ENCODE measurements around the gene PTPRCAP. TPM values are rescaled to one million over a fixed set of nuclear protein-coding genes. Genes with fewer than 3 reads are reported as not detected.
"Not testable (repeated sequence)": the region's sequence is repeated elsewhere in the genome, so short reads cannot be mapped to it uniquely, and the experiment has no call there.

Gene PTPRCAP
- total RNA-seq, 2 donors from 2014 or later = 94.5 to 119 TPM

DNA sequence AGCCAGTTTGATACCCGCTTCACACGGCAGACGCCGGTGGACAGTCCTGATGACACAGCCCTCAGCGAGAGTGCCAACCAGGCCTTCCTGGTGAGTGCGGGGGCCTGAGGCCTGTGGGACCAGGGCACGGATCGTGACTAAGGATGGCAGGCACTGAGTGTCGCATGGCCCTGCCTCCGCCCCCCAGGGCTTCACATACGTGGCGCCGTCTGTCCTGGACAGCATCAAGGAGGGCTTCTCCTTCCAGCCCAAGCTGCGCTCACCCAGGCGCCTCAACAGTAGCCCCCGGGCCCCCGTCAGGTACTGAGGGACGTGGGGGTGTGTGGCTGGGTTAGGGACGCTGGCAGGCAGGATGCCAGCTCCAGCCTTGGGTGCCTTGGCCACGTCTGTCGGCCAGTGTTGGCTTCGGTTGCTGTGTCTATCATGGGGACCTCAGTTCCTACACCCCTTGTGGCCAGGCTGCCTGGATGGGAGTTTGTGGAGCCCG is 3.0 kb downstream of the PTPRCAP start:
- DNase-seq = no peak
- Mint-ChIP-seq H3K36me3 (ENCODE audit: insufficient read depth in 2 of 2) (peaks cover 8 to 23% of the 10 kb centered on the region in 2 donors), H3K4me1 (ENCODE audit: low read depth) (peaks cover 68% of the 10 kb centered on the region), H3K4me3 (peak overlapping the region; percentile 62 to 97), H3K27ac (peak overlapping the region; percentile 61), H3K27me3 (ENCODE audit: low read depth) (no peaks in the 10 kb centered on the region), H3K9me3 (no peaks in the 10 kb centered on the region)
- no peak for ATAC-seq (replicated peaks in 1 of 2)

DNA sequence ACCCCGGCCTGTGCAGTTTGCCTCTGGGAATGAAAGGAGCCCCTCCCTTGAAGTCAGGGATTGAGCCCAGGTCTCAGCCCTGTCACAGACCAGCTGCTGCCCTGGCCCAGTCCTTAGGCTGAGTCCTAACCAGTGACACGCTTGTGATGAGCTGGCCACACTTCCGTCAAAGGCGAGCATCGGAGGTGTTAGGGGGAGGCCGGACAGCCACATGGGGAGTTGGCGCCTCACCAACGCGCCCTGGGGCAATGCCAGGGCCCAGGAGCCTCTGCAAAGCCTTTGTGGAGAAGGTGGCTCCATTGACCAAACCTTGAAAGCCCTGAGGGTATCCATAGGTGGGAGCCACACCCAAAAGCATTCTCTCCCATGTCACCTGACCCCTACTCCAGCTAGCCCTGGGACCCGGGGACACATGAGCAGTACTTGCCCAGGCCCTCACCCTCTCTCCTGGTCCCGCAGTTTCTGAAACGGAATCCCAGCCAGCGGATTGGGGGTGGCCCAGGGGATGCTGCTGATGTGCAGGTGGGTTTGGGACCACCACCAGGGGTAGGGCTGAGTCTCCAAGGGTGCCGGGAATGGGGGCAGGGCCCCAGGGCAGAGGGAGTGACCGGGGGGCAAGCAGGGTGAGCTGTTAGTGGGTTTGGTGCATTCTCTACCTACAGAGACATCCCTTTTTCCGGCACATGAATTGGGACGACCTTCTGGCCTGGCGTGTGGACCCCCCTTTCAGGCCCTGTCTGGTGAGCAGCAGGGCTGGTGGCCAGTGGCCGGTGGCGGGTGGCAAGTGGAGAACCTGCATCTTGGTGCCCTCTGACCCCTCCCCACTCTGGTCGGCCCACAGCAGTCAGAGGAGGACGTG is 3.7 kb downstream of the PTPRCAP start:
- H3K9me3 Mint-ChIP-seq = no peaks in the 10 kb centered on the region
- peaks cover 64% of the 10 kb centered on the region for H3K4me1 Mint-ChIP-seq (ENCODE audit: low read depth)
- DNase-seq = no peak
- H3K36me3 Mint-ChIP-seq (ENCODE audit: insufficient read depth in 2 of 2) = peaks cover 8 to 21% of the 10 kb centered on the region in 2 donors
- peak overlapping the region; percentile 82 for H3K27ac Mint-ChIP-seq
- H3K4me3 Mint-ChIP-seq = peak overlapping the region; percentile 62 to 97
- no peaks in the 10 kb centered on the region for H3K27me3 Mint-ChIP-seq (ENCODE audit: low read depth)
- no peak for ATAC-seq (replicated peaks in 1 of 2)

DNA sequence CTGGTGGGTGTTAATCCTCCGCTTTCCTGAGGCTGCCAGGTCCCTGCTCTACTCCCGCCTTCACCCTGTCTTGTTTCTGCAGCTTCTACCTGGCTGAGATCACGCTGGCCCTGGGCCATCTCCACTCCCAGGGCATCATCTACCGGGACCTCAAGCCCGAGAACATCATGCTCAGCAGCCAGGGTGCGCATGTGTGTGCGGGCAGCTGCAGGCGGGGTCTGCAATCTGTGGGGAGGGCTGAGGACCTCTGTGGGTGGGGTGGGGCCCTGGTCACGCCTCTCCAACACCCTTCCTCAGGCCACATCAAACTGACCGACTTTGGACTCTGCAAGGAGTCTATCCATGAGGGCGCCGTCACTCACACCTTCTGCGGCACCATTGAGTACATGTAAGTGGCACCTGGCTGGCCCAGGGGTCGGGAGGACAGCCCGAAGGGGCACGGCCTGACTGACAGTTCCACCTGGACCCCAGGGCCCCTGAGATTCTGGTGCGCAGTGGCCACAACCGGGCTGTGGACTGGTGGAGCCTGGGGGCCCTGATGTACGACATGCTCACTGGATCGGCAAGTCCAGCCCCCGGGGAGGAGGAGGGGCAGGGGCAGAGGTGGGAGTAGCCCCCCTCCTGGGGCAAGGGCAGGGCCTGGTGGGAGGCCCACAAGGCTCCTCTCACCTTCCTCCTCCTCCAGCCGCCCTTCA is 4.7 kb downstream of the PTPRCAP start:
- no peaks in the 10 kb centered on the region for H3K27me3 Mint-ChIP-seq (ENCODE audit: low read depth)
- no peak for ATAC-seq (replicated peaks in 1 of 2)
- peaks cover 62% of the 10 kb centered on the region for H3K4me1 Mint-ChIP-seq (ENCODE audit: low read depth)
- H3K27ac Mint-ChIP-seq = peak overlapping the region; percentile 82
- H3K36me3 Mint-ChIP-seq (ENCODE audit: insufficient read depth in 2 of 2) = peaks cover 8 to 19% of the 10 kb centered on the region in 2 donors
- H3K9me3 Mint-ChIP-seq = no peaks in the 10 kb centered on the region
- DNase-seq = no peak
- no peak overlapping the region for H3K4me3 Mint-ChIP-seq

DNA sequence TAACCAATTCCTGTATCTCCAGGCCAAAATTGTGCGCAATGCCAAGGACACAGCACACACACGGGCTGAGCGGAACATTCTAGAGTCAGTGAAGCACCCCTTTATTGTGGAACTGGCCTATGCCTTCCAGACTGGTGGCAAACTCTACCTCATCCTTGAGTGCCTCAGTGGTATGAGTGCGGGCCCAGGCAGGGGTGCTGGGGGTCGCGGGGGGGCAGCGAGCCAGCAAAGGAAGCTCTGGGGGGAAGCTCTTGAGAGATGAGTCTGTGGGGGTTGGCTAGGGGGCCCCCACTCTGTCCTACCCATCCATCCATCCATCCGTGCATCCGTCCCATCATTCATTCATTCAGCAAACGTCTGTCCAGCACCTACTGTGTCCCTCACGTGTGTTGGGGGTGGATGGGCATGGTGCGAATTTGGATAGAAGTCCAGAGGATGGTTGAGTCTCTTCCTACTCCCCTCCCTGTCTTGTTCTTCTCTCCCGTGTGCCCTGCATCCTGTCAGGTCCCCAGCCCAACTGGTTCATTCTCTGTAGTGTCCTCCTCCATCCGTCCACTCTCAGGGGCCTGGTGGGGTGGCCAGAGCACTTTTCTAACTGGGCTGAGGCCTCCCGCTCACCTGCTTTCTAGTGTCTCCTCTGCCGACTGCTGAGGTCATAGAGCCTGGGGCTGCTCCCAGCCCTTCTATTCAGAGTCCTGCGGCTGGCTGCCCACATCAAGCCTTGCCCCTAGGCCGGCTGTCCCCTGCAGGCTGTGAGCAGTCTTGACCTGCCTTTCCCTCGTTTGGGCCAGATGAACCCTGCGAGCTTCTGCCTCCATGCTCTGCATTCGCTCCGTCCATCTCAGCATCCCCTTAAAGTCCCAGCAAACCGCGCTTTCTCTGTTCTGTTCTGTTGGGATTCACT is 5.9 kb downstream of the PTPRCAP start:
- peaks cover 70% of the 10 kb centered on the region for H3K4me1 Mint-ChIP-seq (ENCODE audit: low read depth)
- H3K4me3 Mint-ChIP-seq = peak overlapping the region in 1 of 2 donors; percentile 5
- H3K27ac Mint-ChIP-seq = peak overlapping the region; percentile 69
- DNase-seq (no peak), ATAC-seq (replicated peaks in 1 of 2) (no peak)
- H3K9me3 Mint-ChIP-seq = no peaks in the 10 kb centered on the region
- H3K27me3 Mint-ChIP-seq (ENCODE audit: low read depth) = no peaks in the 10 kb centered on the region
- H3K36me3 Mint-ChIP-seq (ENCODE audit: insufficient read depth in 2 of 2) = peaks cover 7 to 16% of the 10 kb centered on the region in 2 donors

DNA sequence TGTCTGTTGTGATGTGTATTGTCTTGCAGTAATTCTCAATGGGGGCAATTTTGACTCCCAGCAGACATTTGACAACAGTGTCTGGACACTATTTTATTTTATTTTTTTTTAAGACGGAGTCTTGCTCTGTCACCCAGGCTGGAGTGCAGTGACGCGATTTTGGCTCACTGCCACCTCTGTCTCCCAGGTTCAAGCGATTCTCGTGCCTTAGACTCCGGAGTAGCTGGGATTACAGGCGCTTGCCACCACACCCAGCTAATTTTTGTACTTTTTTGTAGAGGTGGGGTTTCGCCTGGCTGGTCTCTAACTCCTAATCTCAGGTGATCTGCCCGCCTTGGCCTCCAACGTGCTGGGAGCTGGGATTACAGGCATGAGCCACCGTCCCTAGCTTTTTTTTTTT is 7.8 kb downstream of the PTPRCAP start:
- DNase-seq = no peak
- Mint-ChIP-seq H3K27ac (peak overlapping the region; percentile 65), H3K4me1 (ENCODE audit: low read depth) (peaks cover 61% of the 10 kb centered on the region), H3K9me3 (no peaks in the 10 kb centered on the region), H3K27me3 (ENCODE audit: low read depth) (no peaks in the 10 kb centered on the region), H3K36me3 (ENCODE audit: insufficient read depth in 2 of 2) (peaks cover 0 to 8% of the 10 kb centered on the region in 2 donors), H3K4me3 (peak overlapping the region; percentile 91 to 99)
- no peak for ATAC-seq (replicated peaks in 1 of 2)

DNA sequence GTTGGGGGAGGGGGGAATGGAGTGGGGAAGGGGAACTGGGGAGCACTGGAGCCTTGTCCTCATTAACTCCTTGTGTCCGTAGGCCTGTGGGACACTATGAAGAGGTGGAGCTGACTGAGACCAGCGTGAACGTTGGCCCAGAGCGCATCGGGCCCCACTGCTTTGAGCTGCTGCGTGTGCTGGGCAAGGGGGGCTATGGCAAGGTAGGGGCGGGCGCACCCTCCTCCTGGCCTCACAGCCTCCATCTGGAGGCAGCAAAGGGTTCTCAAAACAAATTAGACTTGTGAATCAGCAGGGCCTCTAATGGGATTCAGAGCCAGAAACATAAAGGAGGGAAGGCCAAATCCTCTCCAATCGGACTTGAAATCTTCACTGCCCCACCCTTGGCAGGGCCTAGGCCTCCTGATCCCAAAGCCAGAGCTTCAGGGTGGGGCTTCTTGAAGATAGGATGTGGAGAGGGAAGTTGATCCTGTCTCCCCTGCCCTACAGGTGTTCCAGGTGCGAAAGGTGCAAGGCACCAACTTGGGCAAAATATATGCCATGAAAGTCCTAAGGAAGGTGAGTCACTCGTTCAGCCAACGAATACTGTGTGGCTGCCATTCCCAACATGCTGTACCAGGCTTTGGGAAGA is 8.3 kb downstream of the PTPRCAP start:
- DNase-seq (peak in 1 of 2 donors; percentile 8), ATAC-seq (replicated peaks in 1 of 2) (no peak)
- peaks cover 58% of the 10 kb centered on the region for H3K4me1 Mint-ChIP-seq (ENCODE audit: low read depth)
- no peaks in the 10 kb centered on the region for H3K27me3 Mint-ChIP-seq (ENCODE audit: low read depth)
- H3K9me3 Mint-ChIP-seq = no peaks in the 10 kb centered on the region
- peak overlapping the region; percentile 89 for H3K27ac Mint-ChIP-seq
- peak overlapping the region; percentile 91 to 99 for H3K4me3 Mint-ChIP-seq
- peaks cover 0 to 7% of the 10 kb centered on the region in 2 donors for H3K36me3 Mint-ChIP-seq (ENCODE audit: insufficient read depth in 2 of 2)

DNA sequence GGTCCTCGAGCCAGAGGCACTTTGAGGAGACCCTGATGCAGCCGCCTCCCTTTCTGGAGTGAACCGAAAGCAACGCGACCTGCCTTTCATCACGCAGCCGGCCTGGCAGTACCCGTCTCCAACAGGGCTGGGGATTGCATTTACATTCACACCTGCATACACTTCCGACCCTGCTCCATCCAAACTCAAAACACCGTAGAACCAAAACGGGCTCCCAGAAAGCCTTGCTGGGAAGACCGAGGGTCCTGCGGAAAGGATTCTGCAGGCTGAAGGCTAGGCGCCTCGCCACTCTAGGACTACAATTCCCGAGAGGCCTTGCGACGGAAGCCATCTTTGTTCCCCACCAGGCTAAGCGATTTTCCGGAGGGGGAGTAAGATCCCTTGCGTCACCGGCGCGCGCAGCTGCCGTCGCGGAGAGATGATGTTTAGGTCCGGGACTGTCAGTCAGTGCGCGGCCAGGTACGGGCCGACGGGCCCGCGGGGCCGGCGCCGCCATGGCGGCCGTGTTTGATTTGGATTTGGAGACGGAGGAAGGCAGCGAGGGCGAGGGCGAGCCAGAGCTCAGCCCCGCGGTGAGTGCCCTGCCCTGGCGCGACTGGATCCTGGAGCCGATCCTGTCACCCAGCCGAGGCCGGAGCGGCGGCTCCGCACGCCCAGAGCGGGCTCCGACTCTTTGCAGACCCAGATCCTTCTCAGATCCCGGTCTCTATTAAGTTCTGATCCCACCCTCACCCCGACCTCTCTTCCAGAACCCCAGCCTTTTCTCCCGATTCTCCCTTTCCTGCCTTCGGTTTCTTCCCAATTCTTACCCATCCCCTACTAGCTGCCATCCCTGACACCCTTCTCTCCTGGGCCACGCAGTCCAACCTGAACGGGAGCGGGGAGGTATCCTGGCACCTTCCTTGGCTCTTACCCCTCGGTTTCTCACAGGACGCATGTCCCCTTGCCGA is 9.2 kb downstream of the PTPRCAP start, which contains the start of gene RPS6KB2:
RPS6KB2 (plus strand) TSS at position 443 of the 950 bp plus-strand sequence; CDS start at position 495, 52 bp downstream.
- H3K36me3 Mint-ChIP-seq (ENCODE audit: insufficient read depth in 2 of 2) = peaks cover 0 to 7% of the 10 kb centered on the region in 2 donors
- peak; percentile 92 to 95 for ATAC-seq (replicated peaks in 1 of 2)
- H3K27me3 Mint-ChIP-seq (ENCODE audit: low read depth) = no peaks in the 10 kb centered on the region
- peaks cover 52% of the 10 kb centered on the region for H3K4me1 Mint-ChIP-seq (ENCODE audit: low read depth)
- H3K4me3 Mint-ChIP-seq = peak within 1 kb of the TSS; percentile 91 to 99
- H3K9me3 Mint-ChIP-seq = no peaks in the 10 kb centered on the region
- peak within 1 kb of the TSS; percentile 96 for H3K27ac Mint-ChIP-seq
- peak; percentile 99 for DNase-seq

DNA sequence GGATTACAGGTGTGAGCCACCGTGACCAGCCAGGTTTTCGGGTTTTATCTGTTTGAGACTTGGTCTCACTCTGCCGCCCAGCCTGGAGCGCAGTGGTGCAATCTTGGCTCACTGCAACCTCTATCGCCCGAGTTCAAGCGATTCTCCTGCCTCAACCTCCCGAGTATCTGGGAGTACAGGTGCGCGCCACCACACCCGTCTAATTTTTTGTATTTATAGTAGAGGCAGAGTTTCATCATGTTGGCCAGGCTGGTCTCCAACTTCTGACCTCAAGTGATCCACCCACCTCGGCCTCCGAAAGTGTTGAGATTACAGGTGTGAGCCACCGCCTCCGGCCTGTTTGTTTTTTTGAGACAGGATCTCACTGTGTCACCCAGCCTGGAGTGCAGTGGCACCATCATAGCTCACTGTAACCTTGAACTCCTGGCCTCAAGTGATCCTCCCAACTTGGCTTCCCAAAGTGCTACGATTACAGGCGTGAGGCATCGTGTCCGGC is 10.1 kb downstream of the PTPRCAP start:
- Mint-ChIP-seq H3K27ac (peak overlapping the region; percentile 96), H3K4me1 (ENCODE audit: low read depth) (peaks cover 50% of the 10 kb centered on the region), H3K4me3 (peak overlapping the region; percentile 91 to 99)
- not testable (repeated sequence) for H3K9me3 Mint-ChIP-seq; H3K27me3 Mint-ChIP-seq (ENCODE audit: low read depth); H3K36me3 Mint-ChIP-seq (ENCODE audit: insufficient read depth in 2 of 2)
- ATAC-seq (replicated peaks in 1 of 2) (peak in 1 of 2 donors; percentile 15), DNase-seq (peak in 1 of 2 donors; percentile 41)

DNA sequence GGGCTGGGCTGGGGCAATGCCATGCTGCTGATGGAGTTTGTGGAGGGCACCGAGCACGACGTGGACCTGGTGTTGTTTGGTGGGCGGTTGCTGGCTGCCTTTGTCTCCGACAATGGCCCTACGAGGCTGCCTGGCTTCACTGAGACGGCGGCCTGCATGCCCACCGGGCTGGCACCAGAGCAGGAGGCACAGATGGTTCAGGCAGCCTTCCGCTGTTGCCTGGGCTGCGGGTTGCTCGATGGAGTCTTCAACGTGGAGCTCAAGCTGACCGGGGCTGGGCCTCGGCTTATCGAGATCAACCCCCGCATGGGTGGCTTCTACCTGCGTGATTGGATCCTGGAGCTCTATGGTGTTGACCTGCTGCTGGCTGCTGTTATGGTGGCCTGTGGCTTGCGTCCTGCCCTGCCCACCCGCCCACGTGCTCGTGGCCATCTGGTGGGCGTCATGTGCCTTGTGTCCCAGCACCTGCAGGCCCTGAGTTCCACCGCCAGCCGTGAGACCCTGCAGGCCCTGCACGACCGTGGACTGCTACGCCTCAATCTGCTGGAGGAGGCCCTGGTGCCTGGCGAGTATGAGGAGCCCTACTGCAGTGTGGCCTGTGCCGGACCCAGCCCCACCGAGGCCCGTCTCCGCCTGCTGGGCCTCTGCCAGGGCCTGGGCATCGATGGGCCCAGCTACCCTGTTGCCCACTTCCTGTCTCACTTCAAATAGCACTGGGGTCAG is 13.4 kb downstream of the PTPRCAP start:
- H3K27ac Mint-ChIP-seq = no peak overlapping the region
- H3K4me3 Mint-ChIP-seq = no peak overlapping the region
- H3K4me1 Mint-ChIP-seq (ENCODE audit: low read depth) = peaks cover 42% of the 10 kb centered on the region
- ATAC-seq (replicated peaks in 1 of 2) (no peak), DNase-seq (no peak)
- no peaks in the 10 kb centered on the region for H3K36me3 Mint-ChIP-seq (ENCODE audit: insufficient read depth in 2 of 2)
- no peaks in the 10 kb centered on the region for H3K9me3 Mint-ChIP-seq
- no peaks in the 10 kb centered on the region for H3K27me3 Mint-ChIP-seq (ENCODE audit: low read depth)

DNA sequence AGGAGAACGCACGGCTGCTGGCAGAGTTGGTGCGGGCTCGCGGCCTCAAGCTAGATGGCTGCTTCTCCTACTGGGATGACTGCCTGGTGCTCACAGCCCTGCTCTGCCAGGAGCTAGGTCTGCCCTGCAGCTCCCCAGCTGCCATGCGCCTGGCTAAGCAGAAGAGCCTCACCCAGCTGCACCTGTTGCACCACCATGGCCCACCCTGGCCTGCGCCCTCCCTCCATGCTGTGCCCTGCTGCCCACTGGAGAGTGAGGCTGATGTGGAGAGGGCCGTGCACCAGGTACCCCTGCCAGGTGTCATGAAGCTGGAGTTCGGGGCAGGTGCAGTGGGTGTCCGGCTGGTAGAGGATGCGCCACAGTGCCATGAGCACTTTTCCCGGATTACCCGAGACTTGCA is 14.0 kb downstream of the PTPRCAP start:
- H3K36me3 Mint-ChIP-seq (ENCODE audit: insufficient read depth in 2 of 2) = no peaks in the 10 kb centered on the region
- H3K4me3 Mint-ChIP-seq = no peak overlapping the region
- DNase-seq = no peak
- H3K9me3 Mint-ChIP-seq = no peaks in the 10 kb centered on the region
- peaks cover 46% of the 10 kb centered on the region for H3K4me1 Mint-ChIP-seq (ENCODE audit: low read depth)
- no peak overlapping the region for H3K27ac Mint-ChIP-seq
- no peak for ATAC-seq (replicated peaks in 1 of 2)
- no peaks in the 10 kb centered on the region for H3K27me3 Mint-ChIP-seq (ENCODE audit: low read depth)

DNA sequence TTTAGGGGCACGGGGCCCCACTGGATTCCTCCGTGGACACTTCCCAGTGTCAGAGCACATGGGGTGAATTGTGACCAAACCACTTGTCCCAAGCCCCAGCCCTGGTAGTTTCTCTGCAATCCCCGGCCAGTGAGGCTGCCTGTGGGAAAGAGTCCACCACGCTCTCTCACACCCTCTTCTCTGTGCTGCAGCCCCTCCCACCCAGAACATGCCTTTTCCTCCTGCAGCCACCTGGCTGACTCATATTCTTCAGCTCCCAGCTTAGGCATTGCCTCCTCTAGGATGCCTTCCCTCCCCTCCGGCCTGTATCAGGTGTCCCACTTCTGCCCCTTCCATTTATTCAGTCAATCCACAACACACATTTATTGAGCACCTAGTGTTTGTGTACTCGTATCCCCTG is 14.6 kb downstream of the PTPRCAP start:
- no peaks in the 10 kb centered on the region for H3K9me3 Mint-ChIP-seq
- H3K27ac Mint-ChIP-seq = no peak overlapping the region
- DNase-seq = no peak
- ATAC-seq (replicated peaks in 1 of 2) = no peak
- no peaks in the 10 kb centered on the region for H3K27me3 Mint-ChIP-seq (ENCODE audit: low read depth)
- H3K36me3 Mint-ChIP-seq (ENCODE audit: insufficient read depth in 2 of 2) = no peaks in the 10 kb centered on the region
- peaks cover 51% of the 10 kb centered on the region for H3K4me1 Mint-ChIP-seq (ENCODE audit: low read depth)
- H3K4me3 Mint-ChIP-seq = no peak overlapping the region

All from activated T-cell treated with anti-CD3 and anti-CD28 coated beads, Interleukin-2, amount 50 U/mL, for 72 hours (primary cell).